Progenitor cell of endocrine pancreas (in vitro differentiated cells): Measurements from ENCODE around the gene KIF18A. TPM values are rescaled to one million over a fixed set of nuclear protein-coding genes. Genes with fewer than 3 reads are reported as not detected.
A peak's percentile ranks its signal among the peaks of the same experiment; 100 is the strongest.

Experiments used
- DNase-seq: peaks from one replicate; pipeline ENCODE4 v3.0.0; 2021; ENCODE audit warnings: low spot score; ENCODE audit not compliant: unreplicated experiment
- H3K27ac Mint-ChIP-seq: 2 replicates; pipeline ENCODE4 v1.8.0; 2021; ENCODE audit warnings: mild to moderate bottlenecking, moderate library complexity, mixed read lengths
- H3K27me3 Mint-ChIP-seq: 2 replicates; pipeline ENCODE4 v1.8.0; 2021; ENCODE audit warnings: mixed read lengths
- H3K36me3 Mint-ChIP-seq: 2 replicates; pipeline ENCODE4 v1.8.0; 2022; ENCODE audit warnings: mixed read lengths; ENCODE audit not compliant: insufficient read depth
- H3K4me1 Mint-ChIP-seq: 2 replicates; pipeline ENCODE4 v1.8.0; 2021; ENCODE audit warnings: low read depth, mixed read lengths
- H3K4me3 Mint-ChIP-seq: 2 replicates; pipeline ENCODE4 v1.8.0; 2021; ENCODE audit warnings: low read depth, mild to moderate bottlenecking, moderate library complexity, mixed read lengths
- H3K9me3 Mint-ChIP-seq: 2 replicates; pipeline ENCODE4 v1.8.0; 2021; ENCODE audit warnings: low read depth, mixed read lengths
- CTCF ChIP-seq: fragments of 200-600 bp; sonication (generic); IDR thresholded peaks from one replicate; pipeline ENCODE4 v1.5.0; 2021; ENCODE audit warnings: antibody characterized with exemption, mild to moderate bottlenecking; ENCODE audit not compliant: unreplicated experiment
- total RNA-seq: library from RNA; stranded (reverse); gene quantifications from 2 replicates; pipeline ENCODE4 v1.2.1, GENCODE V29; 2021

The KIF18A gene
- total RNA-seq, 1 donor from 2014 or later, result 19.1 TPM

GRCh38 chr11:28133146-28133545 lies 25.2 kb upstream of the KIF18A start:
- DNase-seq, result no peak
- TF ChIP-seq CTCF, result no peak
- Mint-ChIP-seq H3K36me3 (peaks cover 50% of the 10 kb centered on the region), H3K4me1 (no peaks in the 10 kb centered on the region), H3K9me3 (peaks cover 30% of the 10 kb centered on the region), H3K27ac (no peak overlapping the region), H3K27me3 (no peaks in the 10 kb centered on the region), H3K4me3 (no peak overlapping the region)

DNA sequence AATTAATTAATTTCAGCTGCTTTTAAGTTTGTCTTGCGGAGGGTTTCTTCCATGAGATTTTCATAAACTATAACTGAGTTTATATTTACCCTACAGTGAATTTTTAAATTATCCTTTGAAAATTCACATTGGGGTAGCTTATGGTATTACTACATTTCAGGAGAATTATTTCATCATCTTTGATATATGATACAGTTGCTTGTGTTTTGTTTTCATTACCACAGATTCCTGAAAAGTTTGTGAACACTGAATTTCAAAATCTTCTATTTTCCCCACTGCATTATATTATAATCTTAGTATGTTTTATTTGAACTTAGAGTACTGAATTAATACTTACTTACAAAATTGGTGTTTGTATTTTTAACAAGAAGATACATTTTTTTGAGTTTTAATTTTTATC lies 24.6 kb upstream of the KIF18A start:
- Mint-ChIP-seq H3K4me3 (no peak overlapping the region), H3K9me3 (peaks cover 26% of the 10 kb centered on the region), H3K27ac (no peak overlapping the region), H3K27me3 (no peaks in the 10 kb centered on the region), H3K36me3 (peaks cover 45% of the 10 kb centered on the region), H3K4me1 (no peaks in the 10 kb centered on the region)
- no peak for DNase-seq
- no peak for TF ChIP-seq CTCF

GRCh38 chr11:28123151-28123581 lies 15.2 kb upstream of the KIF18A start:
- Mint-ChIP-seq H3K27ac (no peak overlapping the region), H3K36me3 (peaks cover 4% of the 10 kb centered on the region), H3K9me3 (no peaks in the 10 kb centered on the region), H3K27me3 (no peaks in the 10 kb centered on the region), H3K4me3 (no peak overlapping the region), H3K4me1 (no peaks in the 10 kb centered on the region)
- DNase-seq, result no peak
- no peak for TF ChIP-seq CTCF

DNA sequence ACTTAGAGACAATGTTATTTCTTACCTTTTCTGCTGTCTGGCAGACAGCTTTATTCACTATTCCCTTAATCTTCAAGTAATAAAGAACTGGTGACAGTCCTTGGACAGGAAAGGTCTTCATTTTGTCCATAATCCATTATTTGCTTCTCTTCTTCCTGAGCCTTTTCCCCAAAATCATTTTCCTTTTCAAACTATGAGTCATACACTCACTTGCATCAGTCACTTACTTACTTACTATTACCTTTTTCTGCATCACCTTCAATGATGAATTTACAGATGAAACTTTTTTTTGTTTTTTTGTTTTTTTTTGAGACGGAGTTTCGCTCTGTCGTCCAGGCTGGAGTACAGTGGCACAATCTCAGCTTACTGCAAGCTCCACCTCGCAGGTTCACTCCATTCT lies 9.8 kb upstream of the KIF18A start:
- TF ChIP-seq CTCF, result no peak
- DNase-seq, result no peak
- Mint-ChIP-seq H3K27ac (peak overlapping the region; percentile 63), H3K4me1 (no peaks in the 10 kb centered on the region), H3K9me3 (no peaks in the 10 kb centered on the region), H3K4me3 (no peak overlapping the region), H3K36me3 (peaks cover 3% of the 10 kb centered on the region), H3K27me3 (no peaks in the 10 kb centered on the region)

DNA sequence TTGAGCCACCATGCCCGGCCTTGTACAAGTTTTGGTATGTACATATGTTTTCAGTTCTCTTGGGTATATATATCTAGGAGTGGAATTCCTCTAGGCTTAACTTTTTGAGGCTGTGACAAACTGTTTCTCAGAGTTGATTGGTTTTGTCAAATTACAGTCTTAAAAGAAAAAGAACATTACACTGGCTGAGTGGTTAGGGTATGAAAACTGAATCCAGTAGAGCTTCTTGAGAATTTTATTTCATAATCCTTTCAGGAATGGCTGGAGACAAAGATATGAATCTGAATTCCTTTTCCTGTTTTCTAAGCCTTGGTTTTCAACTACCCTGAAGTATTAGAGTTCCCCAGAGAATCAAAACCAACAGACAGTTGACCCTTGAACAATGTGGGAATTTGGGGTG lies 6.8 kb upstream of the KIF18A start:
- Mint-ChIP-seq H3K27ac (no peak overlapping the region), H3K4me1 (peaks cover 11% of the 10 kb centered on the region), H3K4me3 (no peak overlapping the region), H3K36me3 (peaks cover 6% of the 10 kb centered on the region), H3K27me3 (no peaks in the 10 kb centered on the region), H3K9me3 (no peaks in the 10 kb centered on the region)
- DNase-seq, result no peak
- TF ChIP-seq CTCF, result no peak

DNA sequence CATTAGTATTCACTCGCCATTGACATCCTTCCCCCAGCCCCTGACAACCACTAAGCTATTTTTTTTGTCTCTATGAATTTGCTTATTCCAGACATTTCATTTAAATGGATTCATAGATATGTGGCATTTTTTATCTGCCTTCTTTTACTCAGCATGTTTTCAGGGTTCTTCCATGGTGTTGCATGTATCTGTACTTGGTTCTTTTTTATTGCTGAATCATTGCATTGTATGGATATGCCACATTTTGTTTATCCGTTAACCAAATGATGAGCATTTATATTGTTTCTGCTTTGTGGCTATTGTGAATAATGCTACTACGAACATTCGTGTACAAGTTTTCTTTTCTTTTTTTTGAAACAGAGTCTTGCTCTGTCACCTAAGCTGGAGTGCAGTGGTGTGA lies 6.2 kb upstream of the KIF18A start:
- DNase-seq, result no peak
- Mint-ChIP-seq H3K27me3 (no peaks in the 10 kb centered on the region), H3K27ac (no peak overlapping the region), H3K36me3 (peaks cover 6% of the 10 kb centered on the region), H3K9me3 (no peaks in the 10 kb centered on the region), H3K4me1 (peaks cover 15% of the 10 kb centered on the region), H3K4me3 (no peak overlapping the region)
- no peak for TF ChIP-seq CTCF
